PC-9 (cell line): ENCODE results near the gene CEP57L1. TPM values are rescaled to one million over a fixed set of nuclear protein-coding genes. Genes with fewer than 3 reads are reported as not detected.
"Not testable (repeated sequence)": the region's sequence is repeated elsewhere in the genome, so short reads cannot be mapped to it uniquely, and the experiment has no call there.

ENCODE experiments used
- BruUV-seq: library from RNA; stranded (reverse); fragments of 400-500 nt; replicated peaks from 2 replicates; lab custom pipeline; 2021; lab: Mats Ljungman, UMichigan
- CTCF ChIA-PET: fragments of 300-600 bp; sonication (Branson Sonifier 250); formaldehyde crosslinking; loops from one replicate; lab custom pipeline; 2022; ENCODE audit warnings: antibody characterized with exemption; lab: Charles Lee
- POLR2A ChIA-PET: fragments of 300-600 bp; sonication (Branson Sonifier 250); formaldehyde crosslinking; loops from one replicate; lab custom pipeline; 2022; ENCODE audit warnings: antibody characterized with exemption; ENCODE audit not compliant: unreplicated experiment; lab: Charles Lee
- DNase-seq, 2 experiments: peaks; one replicate each; pipeline versions ENCODE4 v3.0.0 to v3.0.0-alpha.2; 2015 to 2022; ENCODE audit warnings: mixed read lengths in 1 of 2
- H2AFZ ChIP-seq: fragments of 200-600 bp; sonication (generic); 2 replicates; pipeline ENCODE4 v1.8.1; 2017; ENCODE audit warnings: antibody characterized with exemption
- H3F3A ChIP-seq: fragments of 200-600 bp; sonication (generic); 2 replicates; pipeline ENCODE4 v1.8.1; 2017; ENCODE audit warnings: antibody characterized with exemption, mild to moderate bottlenecking, low read depth; ENCODE audit not compliant: insufficient read depth
- H3K27ac ChIP-seq: fragments of 200-600 bp; sonication (generic); 2 replicates; pipeline ENCODE4 v1.6.1; 2016; ENCODE audit warnings: mixed run types
- H3K27me3 ChIP-seq: fragments of 200-600 bp; sonication (generic); 2 replicates; pipeline ENCODE4 v1.6.1; 2016; ENCODE audit warnings: low read depth, mixed run types; ENCODE audit not compliant: insufficient read depth
- H3K36me3 ChIP-seq: fragments of 200-600 bp; sonication (generic); 2 replicates; pipeline ENCODE4 v1.6.1; 2016; ENCODE audit warnings: low read depth, mixed run types
- H3K4me1 ChIP-seq: fragments of 200-600 bp; sonication (generic); replicated peaks from 2 replicates; pipeline ENCODE4 v1.6.1; 2016; ENCODE audit warnings: mixed run types; ENCODE audit not compliant: insufficient read depth
- H3K4me2 ChIP-seq: fragments of 200-600 bp; sonication (generic); 2 replicates; pipeline ENCODE4 v1.6.1; 2017; ENCODE audit warnings: mixed run types
- H3K4me3 ChIP-seq: fragments of 200-600 bp; sonication (generic); 2 replicates; pipeline ENCODE4 v1.6.1; 2016; ENCODE audit warnings: mixed run types
- H3K79me2 ChIP-seq: fragments of 200-600 bp; sonication (generic); 2 replicates; pipeline ENCODE4 v1.6.1; 2017; ENCODE audit warnings: low read depth, mixed run types
- H3K9me2 ChIP-seq: fragments of 200-600 bp; sonication (generic); 2 replicates; pipeline ENCODE4 v1.8.1; 2017; ENCODE audit warnings: mild to moderate bottlenecking; ENCODE audit not compliant: insufficient read depth
- H3K9me3 ChIP-seq: fragments of 200-600 bp; sonication (generic); 2 replicates; pipeline ENCODE4 v1.8.1; 2016; ENCODE audit warnings: low read depth; ENCODE audit not compliant: insufficient read depth
- H4K20me1 ChIP-seq: fragments of 200-600 bp; sonication (generic); 2 replicates; pipeline ENCODE4 v1.8.1; 2017; ENCODE audit not compliant: insufficient read depth
- CTCF ChIP-seq: fragments of 200-600 bp; sonication (generic); conservative IDR thresholded peaks from 2 replicates; pipeline ENCODE4 v1.6.1; 2017; ENCODE audit warnings: mixed run types, antibody characterized with exemption, mild to moderate bottlenecking, moderate library complexity
- EZH2 ChIP-seq: fragments of 200-600 bp; sonication (generic); IDR thresholded peaks from 2 replicates; pipeline ENCODE4 v1.8.0; 2017; ENCODE audit warnings: antibody characterized with exemption, low read depth
- intact Hi-C: fragments of 100-400 bp; cut with micrococcal nuclease; formaldehyde crosslinking; loops from one replicate; pipeline ENCODE4 v1.10.0; 2022; ENCODE audit not compliant: unreplicated experiment
- total RNA-seq: library from RNA; stranded (reverse); gene quantifications from 2 replicates; pipeline ENCODE4 v1.2.3, GENCODE V29; 2021

CEP57L1 gene
- total RNA-seq, 1 experiment from 2014 or later: 18.3 TPM

GRCh38 chr6:109083657-109084056 is 11.7 kb upstream of the CEP57L1 start:
- ChIA-PET POLR2A (no interaction called here), CTCF (interaction anchor here (0.6 kb wide), 1 partner anchor 1601 kb away, joined by 4 read pairs; no protein-coding TSS in a partner anchor)
- H3K27ac ChIP-seq: no peak overlapping the region
- no peaks in the 10 kb centered on the region for H3K36me3 ChIP-seq
- H3K27me3 ChIP-seq: no peaks in the 10 kb centered on the region
- H3K4me3 ChIP-seq: no peak overlapping the region
- no peak for DNase-seq
- H4K20me1 ChIP-seq: no peaks in the 10 kb centered on the region
- H3K9me2 ChIP-seq: no peaks in the 10 kb centered on the region
- H3K4me1 ChIP-seq: no peaks in the 10 kb centered on the region
- intact Hi-C loops: no loop called here
- no peaks in the 10 kb centered on the region for H3F3A ChIP-seq
- no peaks in the 10 kb centered on the region for H3K9me3 ChIP-seq
- no peaks in the 10 kb centered on the region for H3K79me2 ChIP-seq
- H3K4me2 ChIP-seq: no peak overlapping the region
- TF ChIP-seq EZH2 (no peak), CTCF (no peak)
- BruUV-seq: no TSS peak
- H2AFZ ChIP-seq: no peak overlapping the region

- not testable (repeated sequence) for H4K20me1 ChIP-seq, BruUV-seq
- CTCF ChIA-PET: interaction anchor here (0.6 kb wide), 1 partner anchor 1601 kb away, joined by 4 read pairs; no protein-coding TSS in a partner anchor
Measured at GRCh38 chr6:109084146-109084545, 11.2 kb upstream of the CEP57L1 start.

GRCh38 chr6:109087661-109088264 is 7.5 kb upstream of the CEP57L1 start:
- no TSS peak for BruUV-seq

More at GRCh38 chr6:109084146-109084545, 11.2 kb upstream of the CEP57L1 start:
- H2AFZ ChIP-seq, H3K79me2 ChIP-seq, H3K9me3 ChIP-seq, H3K4me1 ChIP-seq, H3F3A ChIP-seq, DNase-seq, H3K27ac ChIP-seq, intact Hi-C loops, H3K9me2 ChIP-seq, H3K4me2 ChIP-seq, H3K36me3 ChIP-seq, H3K4me3 ChIP-seq, H3K27me3 ChIP-seq: not testable (repeated sequence)
- POLR2A ChIA-PET: interaction anchor here (0.6 kb wide), 1 partner anchor 10 kb away, joined by 4 read pairs; the partner anchor contains the start of gene SESN1

More at GRCh38 chr6:109087661-109088264, 7.5 kb upstream of the CEP57L1 start:
- Histone ChIP-seq H3K9me2 (no peaks in the 10 kb centered on the region), H3F3A (no peaks in the 10 kb centered on the region), H3K36me3 (no peaks in the 10 kb centered on the region), H3K27me3 (no peaks in the 10 kb centered on the region), H3K9me3 (no peaks in the 10 kb centered on the region), H2AFZ (no peak overlapping the region), H3K4me3 (no peak overlapping the region), H3K79me2 (peaks cover 17% of the 10 kb centered on the region), H3K4me2 (no peak overlapping the region), H3K27ac (no peak overlapping the region), H4K20me1 (no peaks in the 10 kb centered on the region), H3K4me1 (peaks cover 14% of the 10 kb centered on the region)
- no peak for DNase-seq
- POLR2A ChIA-PET: no interaction called here
- intact Hi-C loops: no loop called here
- TF ChIP-seq EZH2: no peak
- TF ChIP-seq CTCF: no peak
- CTCF ChIA-PET: no interaction called here
